LoVo (cell line): ENCODE measurements around the gene UBE2H.
"Not testable (repeated sequence)": the region's sequence is repeated elsewhere in the genome, so short reads cannot be mapped to it uniquely, and the experiment has no call there.

Source experiments
- DNase-seq: peaks from one replicate; pipeline ENCODE4 v3.0.0-alpha.2; 2016; ENCODE audit warnings: low spot score

UBE2H gene

GRCh38 chr7:129952653-129953560 lies at the start of gene UBE2H:
UBE2H (minus strand) TSS chr7:129952960; CDS start chr7:129952555, 405 bp downstream.
- DNase-seq = peak; percentile 97

DNA sequence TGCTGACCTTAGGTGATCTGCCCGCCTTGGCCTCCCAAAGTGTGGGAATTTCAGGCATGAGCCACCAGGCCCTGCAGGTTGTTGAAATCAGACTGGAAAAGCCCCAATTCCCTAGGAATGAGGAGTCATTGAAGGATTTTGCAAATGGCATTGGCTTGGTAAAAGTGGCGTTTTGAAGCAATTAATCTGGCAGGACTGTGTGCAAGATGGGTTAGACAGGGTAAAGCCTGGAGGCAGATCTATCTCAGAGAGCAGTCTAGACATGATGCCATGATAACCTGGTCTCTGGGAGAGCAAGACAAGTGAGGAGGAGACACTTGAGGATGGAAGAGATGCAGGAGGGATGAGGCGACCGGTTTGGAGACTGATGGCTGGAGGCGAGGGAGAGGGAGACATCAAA lies 45.7 kb upstream of the UBE2H start:
- no peak for DNase-seq

DNA sequence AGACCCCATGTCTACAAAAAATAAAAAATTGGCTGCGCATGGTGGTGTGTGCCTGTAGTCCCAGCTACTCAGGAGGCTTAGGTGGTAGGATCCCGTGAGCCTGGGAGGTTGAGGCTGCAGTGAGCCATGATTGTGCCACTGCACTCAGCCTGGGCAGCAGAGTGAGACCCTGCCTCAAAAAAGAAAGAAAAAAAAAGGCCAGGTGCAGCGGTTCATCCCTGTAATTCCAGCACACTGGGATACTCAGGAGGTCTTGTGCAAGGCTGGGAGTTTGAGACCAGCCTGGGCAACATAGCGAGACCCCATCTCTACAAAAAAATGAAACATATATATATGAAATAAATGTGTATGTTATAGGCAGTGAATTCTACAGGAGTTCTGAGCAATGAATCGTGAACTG lies 44.5 kb upstream of the UBE2H start:
- DNase-seq = no peak

DNA sequence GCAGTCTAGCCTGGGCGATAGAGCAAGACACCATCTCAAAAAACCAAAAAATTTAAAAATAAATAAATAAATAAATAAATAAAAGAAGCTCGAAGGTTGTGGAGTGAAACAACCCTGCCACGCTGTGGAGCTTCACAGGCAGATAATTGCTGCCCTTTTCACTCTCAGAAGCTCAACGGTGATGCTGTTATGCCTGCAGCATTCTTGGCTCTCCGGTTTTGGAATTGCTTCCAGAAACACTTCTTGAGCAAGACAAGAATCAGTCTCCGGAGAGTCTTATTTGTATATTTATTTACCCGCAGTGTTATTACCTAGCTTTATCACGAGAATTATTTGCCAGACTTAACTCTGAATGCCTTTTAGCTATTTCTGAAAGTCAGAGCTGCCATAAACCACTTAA lies 40.5 kb upstream of the UBE2H start:
- DNase-seq = no peak

GRCh38 chr7:129990403-129991192 lies 37.8 kb upstream of the UBE2H start:
- DNase-seq = no peak

DNA sequence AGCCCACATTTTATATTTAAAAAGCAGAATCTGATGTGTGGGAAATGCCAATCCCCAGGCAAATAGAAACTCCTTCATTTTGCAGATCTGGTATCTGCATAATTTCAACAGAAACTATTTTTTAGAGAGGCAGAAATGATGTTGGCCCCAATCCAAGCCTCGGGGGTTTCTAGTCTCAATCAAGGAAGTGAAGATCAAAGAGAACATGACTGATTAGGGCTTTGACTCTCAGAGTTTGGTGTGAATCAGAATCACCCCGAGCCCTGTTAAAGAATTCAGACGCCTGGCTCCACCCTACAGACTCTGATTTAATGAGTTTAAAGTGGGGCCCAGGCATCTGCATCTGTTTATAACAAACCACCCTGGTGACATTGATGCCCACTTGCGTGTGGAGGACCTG lies 36.7 kb upstream of the UBE2H start:
- peak; percentile 90 for DNase-seq

GRCh38 chr7:129986600-129986999 lies 33.8 kb upstream of the UBE2H start:
- DNase-seq = no peak

DNA sequence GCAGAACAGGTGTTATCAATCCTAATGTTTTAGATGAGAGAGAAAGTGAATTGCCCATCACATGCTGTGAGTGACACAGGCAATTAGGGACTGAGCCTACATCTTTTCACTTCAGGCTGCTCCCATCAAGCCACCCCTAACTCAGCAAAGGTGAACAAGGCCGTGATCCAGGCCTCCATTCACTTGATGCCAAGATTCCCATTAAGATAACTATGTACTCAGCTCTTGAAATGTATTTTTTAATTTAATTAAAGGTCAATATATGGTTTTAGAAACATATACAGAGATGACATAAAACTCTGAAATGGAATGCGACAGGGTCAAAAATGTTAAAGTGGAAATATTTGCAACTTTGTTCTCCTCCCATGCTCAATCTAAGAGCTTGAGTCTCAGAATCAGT lies 27.9 kb upstream of the UBE2H start:
- no peak for DNase-seq

GRCh38 chr7:129975309-129975708 lies 22.5 kb upstream of the UBE2H start:
- DNase-seq = no peak

- DNase-seq = peak; percentile 74
These were observed 18.1 kb upstream of the UBE2H start for GRCh38 chr7:129970816-129971215.

DNA sequence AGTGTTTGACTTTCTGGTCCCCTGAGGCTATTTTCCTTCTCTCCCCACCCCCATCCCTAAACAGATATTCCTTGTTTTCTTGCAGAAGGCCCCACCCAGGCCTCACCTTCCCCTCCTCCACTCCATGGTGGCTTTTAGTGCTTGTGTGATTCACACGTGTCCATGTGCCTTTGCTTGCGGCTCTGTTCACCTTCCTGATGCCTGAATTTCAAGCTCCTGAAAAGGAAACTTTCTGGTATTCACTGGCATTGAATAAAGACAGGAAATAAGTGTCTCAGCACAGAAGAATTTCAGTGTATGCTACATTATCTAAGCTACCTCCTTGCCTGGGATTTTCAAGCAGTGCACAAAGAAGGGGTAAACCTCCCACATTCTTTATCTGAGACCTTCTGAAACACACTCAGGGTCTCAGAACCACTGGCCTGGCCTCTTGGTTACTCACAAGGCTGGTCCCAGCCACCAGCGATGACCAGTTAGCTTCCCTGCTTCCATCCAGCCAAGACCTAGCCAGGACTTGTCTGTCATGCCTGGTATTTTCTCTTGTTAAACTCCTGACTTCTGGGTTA lies 17.2 kb upstream of the UBE2H start:
- DNase-seq = peak; percentile 91

DNA sequence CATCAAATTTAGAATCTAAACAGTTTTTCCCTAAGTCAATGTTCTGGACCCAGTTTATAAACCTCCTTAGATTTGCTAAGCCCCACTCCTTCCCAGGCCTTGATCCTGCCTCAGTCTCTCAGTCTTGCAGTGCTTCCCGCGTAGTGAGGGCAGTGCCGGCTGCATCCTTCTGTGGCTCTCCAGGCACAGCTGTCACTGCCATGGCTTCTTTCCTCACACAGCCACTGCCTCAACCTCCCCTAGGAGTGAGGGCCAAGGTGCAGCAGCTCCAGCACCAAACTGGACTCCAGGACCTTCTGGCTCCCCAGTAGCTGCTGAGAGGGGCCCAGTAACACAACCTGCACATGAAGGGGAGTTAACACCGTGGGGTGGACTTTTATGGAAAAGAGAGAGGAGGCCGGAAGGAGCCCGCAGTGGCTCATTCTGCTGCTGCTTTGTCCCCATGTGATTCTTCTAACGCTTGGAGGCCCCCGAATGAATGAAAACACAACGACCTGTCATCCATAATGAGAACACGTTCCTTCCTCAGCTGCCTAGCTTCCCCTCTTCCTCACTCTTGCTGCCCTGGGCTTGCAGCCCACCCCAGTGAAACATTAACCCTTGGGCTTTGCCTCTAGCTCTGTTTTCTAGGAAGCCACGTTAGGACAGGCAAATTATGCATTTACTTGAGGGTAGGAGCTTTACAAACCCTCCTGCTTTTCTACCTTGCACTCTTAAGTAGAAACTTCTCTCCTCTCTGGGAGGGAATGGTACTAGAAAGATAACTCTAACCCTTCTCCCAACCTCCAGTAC lies 16.0 kb upstream of the UBE2H start:
- DNase-seq = no peak

DNA sequence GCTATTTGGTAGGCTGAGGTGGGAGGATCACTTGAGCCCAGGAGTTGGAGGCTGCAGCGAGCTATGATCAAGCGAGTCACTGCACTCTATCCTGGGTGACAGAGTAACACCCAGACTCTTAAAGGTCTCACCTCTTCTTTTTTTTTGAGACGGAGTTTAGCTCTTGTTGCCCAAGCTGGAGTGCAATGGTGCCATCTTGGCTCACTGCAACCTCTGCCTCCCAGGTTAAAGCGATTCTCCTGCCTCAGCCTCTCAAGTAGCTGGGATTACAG lies 7.4 kb upstream of the UBE2H start:
- not testable (repeated sequence) for DNase-seq

DNA sequence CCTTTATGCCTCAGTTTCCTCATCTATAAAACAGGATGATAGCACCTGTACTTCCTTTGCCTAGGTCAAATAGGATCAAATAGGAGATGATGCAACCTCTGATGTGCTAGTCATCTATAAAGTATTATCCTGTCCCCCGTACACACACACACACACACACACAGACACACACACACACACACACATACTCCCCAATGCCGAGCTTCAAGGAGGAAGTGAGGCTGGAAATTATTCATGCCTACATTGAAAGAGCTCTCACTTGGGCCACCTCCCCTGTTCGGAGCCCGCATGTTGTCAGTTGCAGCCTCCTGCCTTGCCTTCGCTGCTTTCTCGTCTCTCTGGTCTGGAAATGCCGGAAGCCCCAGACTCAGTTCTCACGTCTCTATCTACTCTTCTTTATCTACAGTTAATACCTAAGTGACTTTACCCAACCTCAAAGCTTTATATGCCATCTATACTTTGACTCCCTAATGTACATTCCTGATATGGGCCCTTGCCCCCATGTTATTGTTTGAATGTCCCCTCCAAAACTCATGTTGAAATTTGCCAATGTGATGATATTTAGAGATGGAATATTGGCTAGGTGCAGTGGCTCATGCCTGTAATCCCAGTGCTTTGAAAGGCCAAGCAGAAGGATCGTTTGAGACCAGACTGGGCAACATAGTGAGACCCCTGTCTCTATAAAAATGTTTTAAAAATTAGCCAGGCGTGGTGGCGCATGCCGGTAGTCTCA lies 6.9 kb upstream of the UBE2H start:
- DNase-seq = no peak

- peak; percentile 98 for DNase-seq
These were observed 6.1 kb upstream of the UBE2H start for GRCh38 chr7:129958643-129959470.

DNA sequence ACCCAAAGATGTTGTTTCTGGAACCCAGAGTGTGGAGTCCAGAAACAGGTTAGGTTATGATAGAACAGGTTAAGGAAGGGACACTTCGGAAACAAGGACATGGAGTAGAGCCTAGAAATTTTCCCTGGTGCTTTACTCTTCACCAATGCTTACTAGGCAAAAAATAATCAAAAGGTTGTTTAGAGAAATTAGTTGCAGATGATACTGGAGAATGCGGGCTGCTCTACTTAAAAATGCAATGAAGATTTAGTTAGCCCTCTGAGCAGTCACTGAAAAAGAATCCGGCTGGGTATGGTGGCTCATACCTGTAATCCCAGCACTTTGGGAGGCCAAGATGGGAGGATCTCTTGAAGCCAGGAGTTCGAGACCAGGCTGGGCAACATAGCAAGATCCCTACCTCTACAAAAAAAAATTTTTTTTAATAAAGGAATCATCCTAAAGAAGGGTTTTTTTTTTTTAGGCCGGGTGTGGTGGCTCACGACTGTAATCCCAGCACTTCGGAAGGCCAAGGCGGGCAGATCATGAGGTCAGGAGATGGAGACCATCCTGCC lies 3.3 kb upstream of the UBE2H start:
- no peak for DNase-seq

GRCh38 chr7:129952086-129952652 lies 591 bp downstream of the UBE2H start:
- DNase-seq = peak; percentile 46

DNA sequence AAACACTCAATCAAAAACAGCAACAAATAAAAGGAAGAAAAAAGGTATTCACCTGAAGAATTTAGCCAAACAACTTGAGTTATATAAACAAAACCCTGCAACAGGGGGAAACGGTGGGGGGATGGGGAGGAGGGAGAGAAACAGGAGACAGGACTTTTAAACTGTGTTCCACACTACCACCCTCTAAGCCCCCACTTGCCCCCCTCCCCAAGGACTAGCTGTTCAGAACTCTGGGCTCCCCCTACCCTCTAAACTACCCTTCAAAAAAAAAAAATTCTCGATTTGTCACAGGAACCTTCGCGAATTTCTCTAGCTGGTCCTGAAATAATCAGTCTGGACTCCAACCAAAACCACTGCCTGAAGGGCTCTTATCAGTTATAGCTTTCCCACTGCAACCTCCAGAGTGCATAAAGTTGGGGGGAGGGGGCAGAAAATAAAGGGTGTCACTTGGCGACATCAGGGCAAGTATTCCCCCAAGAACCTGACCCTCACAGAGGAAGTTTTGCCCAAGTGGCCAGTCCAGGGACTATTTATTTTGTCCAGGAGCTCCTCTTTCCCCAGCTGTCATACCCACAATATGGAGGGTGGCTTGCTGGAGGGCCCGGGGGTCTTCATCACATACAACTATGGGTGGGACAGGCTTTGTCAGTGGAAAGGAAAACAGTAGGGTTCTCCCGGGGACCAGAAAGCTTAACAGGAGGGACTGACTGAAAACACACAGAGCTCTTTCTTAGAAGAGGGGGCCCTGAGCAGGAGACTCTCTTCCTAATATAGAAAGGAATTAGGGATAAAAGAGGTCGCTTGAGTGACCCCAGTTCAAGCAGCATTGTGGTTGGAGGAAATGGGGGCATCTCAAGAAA lies 1.3 kb downstream of the UBE2H start:
- no peak for DNase-seq

- DNase-seq = no peak
These were observed 1.9 kb downstream of the UBE2H start for GRCh38 chr7:129950933-129951225.
